Measurements from ENCODE around the gene HOOK2.

Gene HOOK2

GRCh38 chr19:12782424-12783290 is 7.3 kb upstream of the HOOK2 start:
- no peak for DNase-seq (ENCODE audit: low spot score)
- FAIRE-seq = no peak

DNA sequence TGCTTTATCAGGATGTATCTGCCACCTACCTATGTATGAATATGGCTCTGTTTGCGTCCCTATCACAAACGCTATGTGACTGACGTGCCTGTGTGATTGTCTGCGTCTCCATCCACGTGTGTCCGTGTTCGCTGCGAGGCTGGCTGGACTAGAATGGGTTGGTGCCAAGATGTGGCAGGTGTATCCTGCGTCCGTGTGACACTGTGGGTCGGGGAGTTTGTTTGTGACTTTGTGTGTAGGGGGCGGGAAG is 6.7 kb upstream of the HOOK2 start:
- no peak for FAIRE-seq

DNA sequence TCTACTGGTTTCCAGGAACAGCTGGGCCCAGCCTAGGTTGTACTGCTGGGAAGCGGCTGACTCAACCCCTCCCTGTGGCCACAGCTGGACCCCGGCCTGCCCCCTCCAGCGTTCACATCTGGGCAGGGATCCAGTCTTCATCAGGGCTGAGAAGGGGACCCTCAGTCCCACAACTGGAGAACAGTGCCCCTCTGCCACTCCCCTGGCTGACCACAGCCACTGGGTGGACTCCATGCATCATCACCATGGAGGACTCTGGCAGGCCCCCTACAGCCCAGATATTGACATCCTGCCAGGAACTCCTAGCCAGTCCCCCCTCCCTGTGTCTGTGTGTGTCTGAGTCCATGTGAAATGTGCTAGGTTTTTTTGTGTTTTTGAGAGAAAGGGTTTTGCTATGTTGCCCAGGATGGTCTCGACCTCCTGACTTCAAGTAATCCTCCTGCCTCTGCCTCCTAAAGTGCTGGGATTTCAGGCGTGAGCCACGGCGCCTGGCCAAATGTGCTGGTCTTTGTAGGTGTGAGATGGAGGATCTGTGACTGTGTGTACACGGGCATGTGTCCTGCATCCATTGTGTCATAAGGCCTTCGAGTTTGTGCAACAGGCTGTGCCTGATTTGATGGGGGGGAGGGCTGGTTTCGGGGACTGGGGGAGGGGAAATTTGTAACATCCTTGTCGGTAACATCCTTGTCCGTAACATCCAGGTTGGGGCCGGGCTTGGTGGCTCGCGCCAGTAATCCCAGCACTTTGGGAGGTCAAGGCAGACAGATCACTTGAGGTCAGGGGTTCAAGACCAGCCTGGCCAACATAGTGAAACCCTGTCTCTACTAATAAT is 4.0 kb upstream of the HOOK2 start:
- DNase-seq (ENCODE audit: low spot score) (no peak), FAIRE-seq (no peak)

More for the DNA sequence above, 6.7 kb upstream of the HOOK2 start:
- no peak for DNase-seq (ENCODE audit: low spot score)

DNA sequence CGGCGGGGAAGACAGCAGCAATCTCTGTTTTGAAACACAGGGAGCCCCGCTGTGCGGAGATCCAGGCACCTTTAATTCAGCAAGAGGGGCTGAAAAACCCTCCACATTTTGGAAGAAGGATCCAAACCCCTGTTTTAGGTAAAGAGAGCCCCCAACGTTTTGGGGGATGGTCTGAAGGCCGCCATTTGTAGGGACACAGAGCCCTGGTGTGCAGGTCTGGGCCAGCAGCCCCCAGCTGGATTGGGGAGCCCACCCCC is 3.5 kb upstream of the HOOK2 start:
- no peak for FAIRE-seq
- DNase-seq (ENCODE audit: low spot score) = no peak

- FAIRE-seq (no peak), DNase-seq (ENCODE audit: low spot score) (no peak)
Measured at GRCh38 chr19:12778017-12778904, 2.9 kb upstream of the HOOK2 start.

- peak; percentile 73 for DNase-seq (ENCODE audit: low spot score)
- FAIRE-seq = no peak
Measured at GRCh38 chr19:12777217-12778016, 2.1 kb upstream of the HOOK2 start.

- DNase-seq (ENCODE audit: low spot score) (no peak), FAIRE-seq (no peak)
Measured at GRCh38 chr19:12773571-12773970, 1.8 kb downstream of the HOOK2 start.

DNA sequence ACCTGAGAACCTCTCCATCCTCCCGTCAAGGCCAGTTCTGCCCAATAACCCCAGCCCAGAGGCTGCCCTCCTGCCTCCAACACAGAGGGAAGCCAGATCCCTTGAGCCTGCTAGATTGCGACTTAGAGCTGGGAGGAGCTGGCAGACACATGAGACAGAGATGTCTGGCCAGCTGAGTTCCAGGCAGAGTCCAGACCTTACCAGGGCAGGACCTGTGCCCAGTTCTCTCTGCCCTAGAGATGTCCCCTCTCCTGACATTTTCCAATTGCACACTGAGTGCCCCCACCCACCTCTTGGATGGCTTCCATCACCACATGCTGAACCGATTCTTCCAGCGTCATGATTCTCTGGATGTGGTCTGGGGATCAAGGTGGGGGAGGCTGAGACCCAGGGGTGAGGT is 3.0 kb downstream of the HOOK2 start:
- FAIRE-seq (no peak), DNase-seq (ENCODE audit: low spot score) (no peak)

DNA sequence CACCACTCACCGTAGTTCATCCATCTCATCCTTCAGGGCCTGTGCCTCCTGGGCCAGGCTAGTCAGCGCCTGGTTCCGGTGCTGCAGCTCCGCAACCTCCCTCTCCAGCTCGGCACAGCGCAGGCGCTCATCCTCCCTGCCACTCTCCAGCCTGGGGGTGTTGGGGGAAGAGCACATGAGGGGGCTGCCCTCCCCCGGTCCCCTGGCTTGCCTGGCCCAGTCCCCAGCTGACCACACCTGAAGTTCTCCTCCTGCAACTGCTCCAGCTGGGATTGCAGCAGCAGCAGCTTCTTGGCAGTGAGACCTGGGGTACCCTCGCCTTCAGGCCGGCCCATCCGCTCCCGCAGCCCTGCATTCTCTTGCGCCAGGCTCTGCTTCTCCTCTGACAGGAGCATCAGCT is 4.4 kb downstream of the HOOK2 start:
- no peak for DNase-seq (ENCODE audit: low spot score)
- FAIRE-seq = no peak

DNA sequence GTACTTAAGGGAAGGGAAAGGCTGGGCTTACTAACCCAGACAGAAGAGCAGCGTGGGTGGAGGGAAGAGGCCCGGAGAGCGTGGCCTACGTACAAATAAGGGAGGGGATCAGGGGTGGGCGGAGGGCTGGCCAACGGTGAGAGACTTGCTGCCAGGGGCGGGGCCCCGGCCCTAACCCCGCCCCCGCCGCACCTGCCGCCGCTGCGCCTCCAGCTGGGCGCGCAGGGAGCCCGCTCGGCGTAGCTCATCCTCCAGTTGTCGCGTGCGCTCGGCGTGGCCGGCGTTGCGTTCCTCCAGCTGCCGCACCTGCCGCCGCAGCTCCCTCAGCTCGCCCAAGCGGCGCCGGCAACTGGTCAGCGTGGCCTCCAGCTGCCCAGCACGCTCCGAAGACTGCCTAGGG is 5.7 kb downstream of the HOOK2 start:
- DNase-seq (ENCODE audit: low spot score) = no peak
- FAIRE-seq = no peak

DNA sequence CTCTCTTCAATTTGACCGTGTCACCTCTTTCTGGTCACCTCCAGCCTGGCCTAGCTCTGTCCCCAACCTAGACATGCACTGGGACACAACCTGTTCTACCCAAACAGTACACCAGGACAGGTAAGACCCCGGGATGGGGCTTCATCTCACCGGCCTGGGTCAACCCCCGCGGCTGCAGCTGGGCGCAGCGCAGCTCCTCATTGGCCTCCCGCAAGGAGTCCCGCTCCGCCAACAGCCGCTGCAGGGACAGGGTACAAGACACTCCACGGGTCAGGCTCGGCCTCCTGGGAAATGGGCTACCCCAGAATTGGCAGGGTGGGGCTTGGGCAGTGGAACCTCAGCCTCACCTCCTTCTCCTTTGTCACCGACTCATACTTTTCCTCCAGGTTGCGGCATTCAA is 7.7 kb downstream of the HOOK2 start:
- DNase-seq (ENCODE audit: low spot score) = no peak
- no peak for FAIRE-seq

DNA sequence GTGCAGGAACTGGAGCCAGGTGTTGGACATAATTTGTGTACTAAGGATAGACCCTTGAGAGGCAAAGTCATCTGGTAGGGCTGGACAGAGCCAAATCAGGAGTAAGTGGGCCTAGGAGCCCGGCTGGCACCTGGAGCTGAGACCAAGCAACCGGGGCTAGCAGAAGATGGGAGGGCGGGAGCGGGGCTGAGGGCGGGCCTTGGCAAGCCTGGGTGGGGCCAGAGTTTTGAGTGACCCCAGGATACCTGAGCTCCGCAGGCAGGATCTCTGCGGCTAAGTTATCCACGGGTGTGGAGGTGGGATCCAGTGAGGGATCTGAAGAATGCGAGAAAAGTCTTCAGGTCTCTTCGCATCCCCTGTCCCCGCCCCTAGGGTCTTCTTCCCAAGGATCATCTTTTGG is 8.2 kb downstream of the HOOK2 start:
- FAIRE-seq (no peak), DNase-seq (ENCODE audit: low spot score) (no peak)

GRCh38 chr19:12766051-12766521 is 9.3 kb downstream of the HOOK2 start:
- DNase-seq (ENCODE audit: low spot score) = peak; percentile 73
- no peak for FAIRE-seq

DNA sequence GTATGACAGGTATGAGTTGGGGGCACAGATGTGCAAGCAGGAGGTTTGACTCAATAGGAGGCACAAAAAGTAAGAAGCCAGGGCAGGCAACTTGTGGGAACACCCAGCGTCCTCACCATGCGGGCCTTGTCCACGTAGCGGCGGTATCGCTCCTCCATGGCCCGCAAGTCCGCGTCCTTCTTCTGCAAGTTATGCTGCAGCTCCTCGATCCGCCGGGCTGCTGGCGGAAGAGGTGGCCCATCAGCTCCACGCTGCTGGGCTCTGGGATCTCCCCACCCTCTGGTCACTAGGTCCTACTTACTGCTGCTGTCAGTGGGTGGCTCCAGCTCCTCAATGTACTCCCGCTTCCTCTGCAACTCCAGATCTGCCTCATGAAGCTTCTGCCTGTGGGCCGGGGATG is 10.7 kb downstream of the HOOK2 start:
- DNase-seq (ENCODE audit: low spot score) = no peak
- no peak for FAIRE-seq

DNA sequence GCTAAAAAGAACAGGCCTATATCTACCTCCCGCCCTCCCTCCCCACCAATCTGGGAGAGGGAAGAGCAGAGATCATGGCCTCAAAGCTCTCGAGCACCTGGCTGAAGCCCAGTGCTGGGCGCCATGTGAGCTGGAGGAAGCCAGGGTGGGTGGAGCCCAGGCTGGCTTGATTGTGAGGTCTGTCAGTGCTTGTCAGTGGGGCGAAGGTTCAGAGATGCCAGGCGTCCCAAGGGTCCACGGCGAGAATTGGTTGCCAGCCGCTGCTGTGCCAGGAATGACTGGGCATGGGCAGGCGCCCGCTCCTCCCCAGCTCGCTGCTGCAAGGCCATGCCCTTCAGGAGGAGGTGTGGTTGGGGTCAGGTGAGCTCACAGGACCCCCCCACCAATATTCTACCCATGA is 12.3 kb downstream of the HOOK2 start:
- no peak for FAIRE-seq
- DNase-seq (ENCODE audit: low spot score) = no peak

GRCh38 chr19:12759686-12760085 is 15.7 kb downstream of the HOOK2 start:
- DNase-seq (ENCODE audit: low spot score) (no peak), FAIRE-seq (no peak)

GRCh38 chr19:12757544-12758274 is 17.6 kb downstream of the HOOK2 start:
- DNase-seq (ENCODE audit: low spot score) = peak; percentile 58
- no peak for FAIRE-seq

DNA sequence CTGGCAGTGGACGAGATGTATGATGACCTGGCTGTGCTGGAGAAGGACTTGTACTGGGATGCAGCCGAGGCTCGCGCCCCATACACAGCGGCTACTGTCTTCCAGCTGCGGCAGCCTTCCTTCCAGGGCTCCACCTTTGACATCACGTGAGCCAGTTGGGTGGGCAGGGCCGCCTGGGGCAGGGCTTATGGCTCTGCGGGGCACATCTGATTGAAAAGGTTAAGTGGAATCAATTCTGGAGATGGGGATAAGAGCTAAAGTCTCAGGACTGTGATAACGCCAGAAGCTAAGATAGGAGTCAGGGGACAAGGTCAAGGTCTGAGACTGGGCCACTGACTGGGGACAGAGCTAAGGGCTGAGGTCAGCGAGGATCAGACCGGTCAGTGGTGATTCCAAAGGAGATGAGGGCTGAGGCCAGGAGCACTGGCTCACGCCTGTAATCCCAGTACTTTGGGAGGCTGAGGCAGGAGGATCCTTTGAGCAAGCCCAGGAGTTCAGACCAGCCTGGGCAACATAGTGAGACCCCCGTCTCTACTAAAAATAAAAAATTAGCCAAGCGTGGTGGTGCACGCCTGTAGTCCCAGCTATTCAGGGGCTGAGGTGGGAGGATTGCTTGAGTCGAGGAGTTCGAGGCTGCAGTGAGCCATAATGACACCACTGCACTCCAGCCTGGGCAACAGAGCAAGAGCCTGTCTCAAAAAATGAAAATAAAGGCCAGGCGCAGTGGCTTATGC is 19.0 kb downstream of the HOOK2 start:
- no peak for DNase-seq (ENCODE audit: low spot score)
- no peak for FAIRE-seq

GRCh38 chr19:12754465-12755196 is 20.7 kb downstream of the HOOK2 start:
- no peak for FAIRE-seq
- DNase-seq (ENCODE audit: low spot score) = no peak

Data from urothelium cell line (cell line).